Activated effector memory CD4-positive, alpha-beta T cell treated with Interleukin-2 at 50 U/mL for 16 hours (primary cell): ENCODE results near the gene TIMM23B.
"Not testable (repeated sequence)": the region's sequence is repeated elsewhere in the genome, so short reads cannot be mapped to it uniquely, and the experiment has no call there.

Source experiments
- DNase-seq: peaks from one replicate; pipeline ENCODE4 v3.0.0-alpha.2; 2020

Gene TIMM23B

DNA sequence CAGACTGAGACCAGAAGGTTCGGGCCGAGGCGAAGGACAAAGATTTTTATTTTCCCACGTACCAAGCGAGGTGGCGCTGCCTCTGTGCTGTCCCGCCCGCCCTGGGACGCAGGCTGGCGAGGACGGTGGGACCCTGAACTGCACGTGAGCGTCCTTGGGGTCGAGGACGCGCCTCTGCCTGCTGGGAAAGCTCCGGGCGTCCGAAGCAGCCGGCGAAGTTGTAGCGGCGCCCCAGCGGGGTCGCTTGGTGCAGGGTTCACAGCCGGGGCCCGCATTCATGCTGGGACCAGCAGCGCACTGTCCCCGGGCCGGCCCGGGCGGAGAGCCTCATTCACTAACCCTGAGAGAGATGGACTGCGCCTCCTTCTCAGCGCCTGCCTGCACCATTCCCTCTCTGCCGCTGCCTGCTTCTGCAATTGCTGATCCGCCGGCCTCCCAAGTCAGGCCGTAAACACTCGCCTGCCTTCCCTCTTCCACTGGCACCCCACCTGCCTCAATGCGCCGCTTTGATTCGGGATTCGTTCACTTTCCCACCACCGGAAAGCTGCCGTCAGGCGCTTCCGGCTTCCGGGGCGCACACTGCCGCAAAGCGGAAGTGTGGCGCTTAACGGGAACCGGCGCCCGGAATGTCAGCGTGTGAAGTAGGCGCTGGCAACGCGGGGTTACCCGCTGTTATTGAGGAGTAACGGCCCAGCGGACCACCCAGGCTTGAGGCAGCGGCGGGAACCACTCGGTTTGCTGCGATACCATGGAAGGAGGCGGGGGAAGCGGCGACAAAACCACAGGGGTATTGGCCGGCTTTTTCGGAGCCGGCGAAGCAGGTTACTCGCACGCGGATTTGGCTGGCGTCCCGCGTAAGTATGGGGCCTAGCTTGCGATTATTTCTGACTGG lies at the start of gene TIMM23B, which contains the start of gene PARG:
Gene TIMM23B (plus strand): TSS at position 607 of the 892 bp plus-strand sequence. CDS start 142 bp downstream, at position 749.
Gene PARG (minus strand): TSS at position 581 of the 892 bp plus-strand sequence. CDS start 302 bp downstream, at position 279.
- DNase-seq: peak; percentile 76

DNA sequence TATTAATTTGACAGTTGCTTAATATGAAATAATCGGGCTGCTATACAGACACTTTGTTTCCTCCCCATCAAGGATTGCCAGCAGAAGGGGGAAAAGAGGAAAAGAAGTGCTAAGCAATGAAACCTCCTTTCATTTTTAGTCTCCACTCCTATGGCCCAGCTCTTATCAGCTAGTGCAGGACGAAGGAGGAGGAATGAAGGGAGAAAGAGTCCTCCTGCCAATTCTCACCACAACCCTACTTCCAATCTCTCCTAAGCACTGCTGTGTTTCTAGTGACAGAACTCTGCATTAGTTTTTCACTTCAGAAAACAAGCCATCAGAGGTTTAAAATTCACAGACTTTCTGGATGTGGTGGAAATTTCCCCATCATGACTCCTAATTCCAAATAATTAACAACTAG lies 41.9 kb upstream of the TIMM23B start:
- DNase-seq: not testable (repeated sequence)

DNA sequence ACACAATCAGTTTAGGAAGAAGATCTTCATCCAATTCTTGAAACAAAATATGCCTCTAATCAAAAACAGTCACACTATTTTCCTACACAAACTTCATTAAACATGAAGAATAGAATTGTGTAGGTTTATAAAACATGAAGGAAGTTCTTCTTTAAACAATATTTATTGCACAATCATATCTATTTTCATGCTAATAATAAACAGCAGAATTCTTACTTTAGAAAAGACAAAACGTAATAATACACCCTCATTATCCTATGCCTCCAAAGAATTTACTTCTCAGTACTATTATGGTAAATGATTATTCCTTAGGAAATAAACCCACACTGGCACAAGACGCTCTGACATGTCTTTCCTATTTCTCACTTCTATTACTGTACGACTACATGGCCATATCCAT lies 41.4 kb upstream of the TIMM23B start:
- not testable (repeated sequence) for DNase-seq

DNA sequence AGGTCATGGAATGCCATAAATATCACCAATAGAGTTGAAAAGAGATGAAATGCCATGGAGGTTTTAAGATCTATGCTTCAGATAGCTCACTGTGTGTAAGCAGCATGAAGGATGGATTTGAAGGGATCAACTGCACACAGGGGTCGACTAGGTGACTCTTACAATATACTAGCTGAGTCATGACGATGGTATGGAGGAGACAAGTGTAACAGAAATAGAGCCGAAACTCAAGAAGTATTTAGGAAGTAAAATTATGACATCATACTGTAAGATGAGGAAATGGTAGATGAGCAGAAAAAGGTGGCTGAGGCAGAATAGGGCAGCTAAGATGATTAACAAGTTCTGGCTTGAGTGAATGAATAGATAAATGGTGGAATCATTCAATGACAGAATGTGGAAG lies 38.0 kb upstream of the TIMM23B start:
- not testable (repeated sequence) for DNase-seq

DNA sequence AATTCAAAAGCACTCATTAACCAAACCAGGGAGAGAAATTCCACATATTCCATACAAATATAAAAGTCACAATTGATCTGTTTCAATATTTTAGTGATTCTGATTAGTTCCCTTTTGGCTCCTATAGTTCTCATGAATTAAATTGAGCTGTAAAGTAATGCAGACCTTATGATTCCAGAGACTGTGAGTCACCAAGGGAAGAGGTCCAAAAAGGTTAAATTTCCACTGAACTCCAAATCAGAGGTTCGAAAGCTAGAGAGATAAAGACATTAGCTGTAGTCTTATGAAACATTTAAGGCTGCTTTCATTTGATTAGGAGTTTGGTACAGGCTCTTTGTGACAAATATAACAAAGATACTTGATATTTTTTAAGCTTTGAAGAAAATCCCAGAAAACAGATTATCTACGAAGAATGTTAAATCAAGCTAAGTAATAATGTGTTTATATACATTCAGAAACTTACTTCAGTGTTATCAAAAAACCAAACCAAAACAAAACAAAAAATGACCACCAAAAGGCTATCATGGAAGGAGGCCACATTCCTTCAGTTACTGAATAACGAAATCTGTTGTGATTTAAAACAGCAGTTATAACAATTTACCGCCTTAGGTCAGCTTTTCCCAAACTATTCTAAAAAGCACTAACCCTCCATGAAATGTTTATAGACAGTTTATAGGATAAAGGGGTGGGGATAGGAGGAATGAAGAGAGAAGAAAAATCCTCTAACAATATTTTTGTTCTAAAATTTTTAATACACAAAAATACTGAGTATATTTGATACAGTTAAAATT lies 33.4 kb upstream of the TIMM23B start:
- not testable (repeated sequence) for DNase-seq

GRCh38 chr10:49910295-49910694 lies 31.6 kb upstream of the TIMM23B start:
- DNase-seq: not testable (repeated sequence)

- DNase-seq: not testable (repeated sequence)
These were observed 25.4 kb upstream of the TIMM23B start for GRCh38 chr10:49916451-49916850.

DNA sequence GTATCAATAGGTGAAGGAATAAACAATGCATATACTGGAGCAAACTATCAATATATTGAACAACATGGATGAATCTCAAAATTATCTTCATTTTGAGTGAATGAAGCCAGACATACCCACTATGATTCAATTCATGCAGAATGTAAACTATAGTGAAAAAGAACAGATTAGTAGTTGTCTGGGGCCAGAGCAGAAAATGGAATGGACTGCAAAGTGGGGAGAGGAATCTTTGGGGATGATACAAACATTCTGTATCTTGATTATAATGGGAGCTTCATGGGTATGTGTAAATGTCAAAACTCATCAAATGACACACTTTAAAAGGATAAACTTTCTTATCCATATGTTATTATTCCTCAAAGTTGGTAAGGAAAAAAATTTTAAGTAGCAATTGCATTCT lies 23.9 kb upstream of the TIMM23B start:
- not testable (repeated sequence) for DNase-seq

DNA sequence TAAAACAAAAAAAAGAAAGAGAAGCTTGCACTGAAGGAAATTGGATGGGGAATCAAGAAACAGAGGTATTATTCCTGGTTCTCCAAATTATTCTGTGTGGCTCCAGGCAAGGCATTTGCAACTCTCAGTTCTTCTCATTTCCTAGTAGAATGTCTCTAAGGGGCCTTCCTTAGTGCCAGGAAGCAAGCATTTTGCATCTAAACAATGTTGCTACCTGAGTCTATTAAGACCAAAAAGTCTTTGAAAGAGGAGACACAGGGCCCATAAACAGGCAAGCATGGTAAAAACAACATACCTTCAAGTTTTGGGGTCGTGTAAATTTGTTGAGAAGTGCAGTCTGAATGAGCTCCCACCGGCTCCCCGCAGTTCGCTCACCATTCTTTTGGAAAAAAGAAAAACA lies 19.8 kb upstream of the TIMM23B start:
- not testable (repeated sequence) for DNase-seq

- not testable (repeated sequence) for DNase-seq
These were observed 18.3 kb upstream of the TIMM23B start for GRCh38 chr10:49923572-49923971.

- DNase-seq: not testable (repeated sequence)
These were observed 10.6 kb upstream of the TIMM23B start for GRCh38 chr10:49931276-49931675.

GRCh38 chr10:49931959-49932728 lies 9.7 kb upstream of the TIMM23B start:
- not testable (repeated sequence) for DNase-seq

DNA sequence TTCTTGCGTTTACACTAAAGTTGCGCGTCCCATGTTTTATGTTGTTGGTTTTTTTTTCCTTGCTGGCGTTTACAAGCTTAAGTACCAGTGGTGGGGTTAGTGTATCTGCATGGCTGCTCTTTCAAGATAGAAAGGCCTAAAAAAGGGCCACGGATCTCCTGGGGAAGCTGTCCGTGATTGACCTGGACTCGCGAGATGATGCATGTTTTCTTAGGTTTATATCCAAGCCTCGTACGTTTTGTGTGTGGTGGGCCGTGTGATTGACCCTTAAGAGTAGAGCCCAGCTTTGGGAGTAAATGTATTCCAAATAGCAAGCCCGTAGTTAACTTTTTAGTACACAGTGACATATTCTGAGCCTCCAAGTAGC lies 469 bp downstream of the TIMM23B start:
- not testable (repeated sequence) for DNase-seq

- not testable (repeated sequence) for DNase-seq
These were observed 1.8 kb downstream of the TIMM23B start for GRCh38 chr10:49943607-49944006.

GRCh38 chr10:49948142-49948541 lies 6.3 kb downstream of the TIMM23B start:
- not testable (repeated sequence) for DNase-seq

DNA sequence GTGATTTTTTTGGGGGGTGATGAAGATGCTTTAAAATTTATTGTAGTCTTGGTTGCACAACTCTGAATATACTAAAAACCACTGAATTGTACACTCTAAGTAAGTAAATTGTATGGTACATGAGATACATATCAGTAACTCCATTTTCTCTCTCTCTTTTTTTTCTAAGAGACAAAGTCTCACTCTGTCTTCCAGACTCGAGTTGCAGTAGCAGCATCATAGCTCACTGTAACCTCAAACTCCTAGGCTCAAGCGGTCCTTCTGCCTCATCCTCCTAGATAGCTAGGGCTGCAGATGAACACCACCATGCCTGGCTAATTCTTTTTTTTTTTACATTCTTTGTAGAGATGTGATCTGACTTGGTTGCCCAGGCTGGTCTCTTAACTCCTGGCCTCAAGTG lies 6.9 kb downstream of the TIMM23B start:
- DNase-seq: not testable (repeated sequence)

GRCh38 chr10:49952006-49952405 lies 10.2 kb downstream of the TIMM23B start:
- DNase-seq: not testable (repeated sequence)

- DNase-seq: not testable (repeated sequence)
These were observed 11.3 kb downstream of the TIMM23B start for GRCh38 chr10:49953122-49953521.

- DNase-seq: not testable (repeated sequence)
These were observed 28.5 kb downstream of the TIMM23B start for GRCh38 chr10:49970331-49970857.

DNA sequence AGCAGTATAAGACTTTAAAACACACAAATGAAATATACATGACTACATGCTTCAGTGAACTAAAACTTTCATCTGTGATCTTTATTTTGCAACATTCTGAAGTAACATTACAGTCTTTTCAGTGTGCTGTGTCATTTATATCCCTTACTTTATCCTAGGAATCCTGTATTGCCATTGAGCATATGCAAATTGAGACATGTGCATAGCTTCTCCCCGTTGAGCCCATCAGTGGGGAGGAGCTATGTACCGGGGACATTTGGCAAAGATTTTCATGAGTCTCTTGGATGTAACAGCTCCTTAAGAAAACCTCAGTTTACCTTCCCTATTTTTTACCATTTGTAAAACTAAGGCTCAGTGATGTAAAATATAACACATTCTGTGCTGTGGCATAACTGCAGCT lies 29.6 kb downstream of the TIMM23B start:
- DNase-seq: not testable (repeated sequence)

- not testable (repeated sequence) for DNase-seq
These were observed 30.2 kb downstream of the TIMM23B start for GRCh38 chr10:49972094-49972493.

GRCh38 chr10:49977756-49978155 lies 35.9 kb downstream of the TIMM23B start:
- DNase-seq: not testable (repeated sequence)
